GM19025 (cell line): ENCODE data around the gene CD7.

Source experiments
- ATAC-seq: cut with Tn5 transposase; IDR thresholded peaks from one replicate; pipeline ENCODE4 v1.9.1; 2021; ENCODE audit warnings: mild to moderate bottlenecking, low read depth, moderate library complexity; ENCODE audit not compliant: unreplicated experiment

The CD7 gene

GRCh38 chr17:82316651-82317393, 586 bp downstream of the CD7 start:
- no peak for ATAC-seq

GRCh38 chr17:82315703-82316358, 1.6 kb downstream of the CD7 start:
- ATAC-seq = no peak

GRCh38 chr17:82314727-82315605, 2.4 kb downstream of the CD7 start:
- ATAC-seq = no peak

GRCh38 chr17:82314012-82314726, 3.2 kb downstream of the CD7 start:
- ATAC-seq = no peak

- ATAC-seq = no peak
These were observed 4.0 kb downstream of the CD7 start for GRCh38 chr17:82313195-82314011.

- no peak for ATAC-seq
These were observed 5.4 kb downstream of the CD7 start for GRCh38 chr17:82311971-82312370.

GRCh38 chr17:82310877-82311276, 6.5 kb downstream of the CD7 start:
- ATAC-seq = no peak

- ATAC-seq = no peak
These were observed 7.5 kb downstream of the CD7 start for GRCh38 chr17:82309656-82310570.

- no peak for ATAC-seq
These were observed 11.6 kb downstream of the CD7 start for GRCh38 chr17:82305727-82306300.

- no peak for ATAC-seq
These were observed 12.3 kb downstream of the CD7 start for GRCh38 chr17:82304826-82305726.

GRCh38 chr17:82303944-82304808, 13.2 kb downstream of the CD7 start:
- ATAC-seq = no peak

- no peak for ATAC-seq
These were observed 14.1 kb downstream of the CD7 start for GRCh38 chr17:82302991-82303943.

- no peak for ATAC-seq
These were observed 14.8 kb downstream of the CD7 start for GRCh38 chr17:82302568-82302963.

- no peak for ATAC-seq
These were observed 15.4 kb downstream of the CD7 start for GRCh38 chr17:82301916-82302567.
